HG03342 (cell line): Measurements from ENCODE around the gene FAIM.
"Not testable (repeated sequence)": the region's sequence is repeated elsewhere in the genome, so short reads cannot be mapped to it uniquely, and the experiment has no call there.

Experiments used
- ATAC-seq: cut with Tn5 transposase; IDR thresholded peaks from one replicate; pipeline ENCODE4 v1.9.1; 2021; ENCODE audit warnings: mild to moderate bottlenecking, moderate library complexity; ENCODE audit not compliant: unreplicated experiment

Gene FAIM

GRCh38 chr3:138608322-138609135, at the start of gene FAIM:
Gene FAIM, plus strand, starts transcription at chr3:138608771. Its CDS starts 10,956 bp downstream, at chr3:138619727.
- peak; percentile 74 for ATAC-seq

- no peak for ATAC-seq
Observed at GRCh38 chr3:138559134-138559533, 49.4 kb upstream of the FAIM start.

- no peak for ATAC-seq
Observed at GRCh38 chr3:138560501-138560900, 48.1 kb upstream of the FAIM start.

- not testable (repeated sequence) for ATAC-seq
Observed at GRCh38 chr3:138562902-138563301, 45.7 kb upstream of the FAIM start.

GRCh38 chr3:138566293-138566692, 42.3 kb upstream of the FAIM start:
- not testable (repeated sequence) for ATAC-seq

- ATAC-seq: no peak
Observed at GRCh38 chr3:138567403-138567802, 41.2 kb upstream of the FAIM start.

GRCh38 chr3:138569090-138569489, 39.5 kb upstream of the FAIM start:
- ATAC-seq: no peak

- ATAC-seq: not testable (repeated sequence)
Observed at GRCh38 chr3:138569624-138570023, 38.9 kb upstream of the FAIM start.

- no peak for ATAC-seq
Observed at GRCh38 chr3:138573138-138573537, 35.4 kb upstream of the FAIM start.

GRCh38 chr3:138578141-138578540, 30.4 kb upstream of the FAIM start:
- ATAC-seq: peak; percentile 99

- ATAC-seq: no peak
Observed at GRCh38 chr3:138578961-138579574, 29.5 kb upstream of the FAIM start.

GRCh38 chr3:138587374-138587773, 21.2 kb upstream of the FAIM start:
- no peak for ATAC-seq

- ATAC-seq: no peak
Observed at GRCh38 chr3:138588445-138588844, 20.1 kb upstream of the FAIM start.

GRCh38 chr3:138591392-138591791, 17.2 kb upstream of the FAIM start:
- no peak for ATAC-seq

GRCh38 chr3:138593488-138594149, 15.0 kb upstream of the FAIM start:
- ATAC-seq: no peak

GRCh38 chr3:138594150-138594934, 14.2 kb upstream of the FAIM start, which contains the start of gene CEP70:
Gene CEP70, minus strand, starts transcription at chr3:138594260. Its CDS starts 21,333 bp downstream, at chr3:138572927.
- peak; percentile 87 for ATAC-seq

GRCh38 chr3:138594935-138595610, 13.5 kb upstream of the FAIM start:
- peak; percentile 19 for ATAC-seq

- ATAC-seq: not testable (repeated sequence)
Observed at GRCh38 chr3:138597186-138597976, 11.2 kb upstream of the FAIM start.

GRCh38 chr3:138598534-138598933, 10.0 kb upstream of the FAIM start:
- ATAC-seq: no peak
